Inflammatory macrophage treated with lipopolysaccharide for 4 hours (primary cell): Measurements from ENCODE around the gene GHRH.

ENCODE experiments used
- DNase-seq: peaks from one replicate; pipeline ENCODE4 v3.0.0-alpha.2; 2020

GHRH gene

GRCh38 chr20:37290158-37290810 is 28.7 kb upstream of the GHRH start:
- no peak for DNase-seq

GRCh38 chr20:37288091-37288490 is 26.5 kb upstream of the GHRH start:
- peak; percentile 97 for DNase-seq

- DNase-seq = no peak
Measured at GRCh38 chr20:37285664-37286374, 24.2 kb upstream of the GHRH start.

GRCh38 chr20:37284691-37285161 is 23.1 kb upstream of the GHRH start:
- DNase-seq = peak; percentile 13

GRCh38 chr20:37283530-37284195 is 22.0 kb upstream of the GHRH start:
- no peak for DNase-seq

- no peak for DNase-seq
Measured at GRCh38 chr20:37282556-37282955, 20.9 kb upstream of the GHRH start.

GRCh38 chr20:37280403-37280802 is 18.8 kb upstream of the GHRH start:
- DNase-seq = no peak

- DNase-seq = no peak
Measured at GRCh38 chr20:37279820-37280219, 18.2 kb upstream of the GHRH start.

- DNase-seq = no peak
Measured at GRCh38 chr20:37278966-37279590, 17.5 kb upstream of the GHRH start.

GRCh38 chr20:37277253-37277593 is 15.6 kb upstream of the GHRH start:
- no peak for DNase-seq

GRCh38 chr20:37276494-37277252 is 15.1 kb upstream of the GHRH start:
- peak; percentile 74 for DNase-seq

- peak; percentile 95 for DNase-seq
Measured at GRCh38 chr20:37274851-37275524, 13.4 kb upstream of the GHRH start.

GRCh38 chr20:37273988-37274387 is 12.4 kb upstream of the GHRH start:
- peak; percentile 23 for DNase-seq

GRCh38 chr20:37271421-37271768 is 9.8 kb upstream of the GHRH start:
- no peak for DNase-seq

GRCh38 chr20:37270576-37271420 is 9.2 kb upstream of the GHRH start:
- DNase-seq = peak; percentile 99

- DNase-seq = no peak
Measured at GRCh38 chr20:37267667-37268313, 6.2 kb upstream of the GHRH start.

GRCh38 chr20:37266940-37267666 is 5.5 kb upstream of the GHRH start:
- no peak for DNase-seq

GRCh38 chr20:37265152-37265551 is 3.5 kb upstream of the GHRH start:
- DNase-seq = peak; percentile 94

- DNase-seq = no peak
Measured at GRCh38 chr20:37263686-37264085, 2.1 kb upstream of the GHRH start.

GRCh38 chr20:37262505-37262904 is 891 bp upstream of the GHRH start:
- DNase-seq = no peak
